HG02759 (cell line): Measurements from ENCODE around the gene CC2D1A.

Experiments used
- ATAC-seq: cut with Tn5 transposase; IDR thresholded peaks from one replicate; pipeline ENCODE4 v1.9.1; 2021; ENCODE audit warnings: mild to moderate bottlenecking, moderate library complexity; ENCODE audit not compliant: unreplicated experiment

Gene CC2D1A

DNA sequence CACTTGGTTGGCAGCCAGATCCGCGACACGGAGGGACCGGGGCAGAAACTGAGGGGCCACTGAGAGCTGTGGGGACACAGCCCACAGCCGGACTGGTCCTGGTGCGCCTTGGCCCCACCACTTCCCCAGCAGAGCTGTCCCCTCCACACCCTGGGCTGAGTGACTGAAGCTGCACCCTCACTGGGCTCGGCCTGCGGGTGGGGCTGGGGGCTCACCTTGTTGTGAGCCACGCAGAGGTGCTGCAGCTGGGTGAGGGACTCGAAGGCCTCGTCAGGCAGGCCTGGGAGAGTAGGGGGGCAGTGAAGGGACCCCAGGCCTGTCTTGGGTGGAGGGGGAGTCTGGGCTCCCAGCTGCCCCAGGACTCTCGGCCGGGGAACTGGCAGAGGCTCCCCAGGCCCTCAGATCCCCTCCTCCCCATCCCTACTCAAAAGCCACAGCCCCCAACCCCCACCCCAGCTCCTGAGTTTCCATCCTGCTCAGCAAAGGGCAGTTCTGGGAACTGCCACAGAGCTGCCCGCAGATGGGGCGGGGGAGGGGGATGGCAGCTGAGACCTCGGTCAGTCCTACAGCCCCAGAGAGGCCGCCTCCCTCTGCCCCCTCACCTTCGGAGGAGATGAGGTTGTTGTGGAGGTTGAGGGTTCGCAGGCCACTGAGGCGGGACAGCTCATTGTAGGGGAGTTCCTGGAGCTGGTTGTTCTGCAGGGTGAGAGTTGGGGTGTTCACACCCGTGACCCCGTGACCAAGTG lies 29.9 kb downstream of the CC2D1A start:
- ATAC-seq = no peak

- no peak for ATAC-seq
Observed at GRCh38 chr19:13937479-13938300, 31.7 kb downstream of the CC2D1A start.

DNA sequence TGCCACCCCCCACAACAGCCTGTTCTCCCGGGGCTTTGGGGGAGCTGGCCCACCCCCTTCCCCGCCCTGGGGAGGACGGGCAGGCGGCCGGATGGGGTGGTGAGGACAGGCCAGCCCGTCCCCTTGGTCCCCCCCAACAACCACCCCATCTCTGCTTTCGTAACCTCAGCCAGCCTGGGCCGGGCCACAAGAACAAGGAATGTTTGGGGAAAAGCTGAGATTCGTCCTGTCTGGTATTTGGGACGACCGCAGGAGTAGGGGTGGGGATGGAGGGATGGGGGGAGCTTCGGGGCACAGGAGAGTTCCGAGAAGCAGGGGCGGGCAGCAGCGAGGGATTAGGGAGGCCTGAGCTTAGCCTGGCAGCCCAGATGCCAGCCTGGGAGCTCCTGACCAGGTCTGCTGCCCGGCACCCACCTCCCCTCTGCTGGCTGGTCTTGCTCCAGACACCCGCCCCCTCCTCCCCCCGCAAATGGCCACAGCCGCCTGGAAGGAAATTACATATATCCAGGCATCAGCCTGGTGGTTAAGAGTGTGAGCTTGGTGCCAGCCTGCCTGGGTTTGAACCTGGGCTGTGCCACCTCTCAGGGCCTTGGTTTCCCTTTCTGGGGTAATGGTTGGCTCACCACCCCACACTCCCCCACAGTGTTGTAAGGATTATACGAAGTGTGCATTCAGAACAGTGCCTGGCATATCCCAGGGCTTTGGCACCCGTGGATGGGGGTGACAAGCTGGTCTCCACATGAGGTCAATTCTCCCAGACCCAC lies 32.5 kb downstream of the CC2D1A start, which contains the start of gene PODNL1:
Gene PODNL1 (minus strand): TSS at position 117 of the 764 bp plus-strand sequence. CDS start 236 bp downstream, outside the sequence.
- no peak for ATAC-seq

GRCh38 chr19:13942023-13942684 lies 36.2 kb downstream of the CC2D1A start:
- no peak for ATAC-seq

DNA sequence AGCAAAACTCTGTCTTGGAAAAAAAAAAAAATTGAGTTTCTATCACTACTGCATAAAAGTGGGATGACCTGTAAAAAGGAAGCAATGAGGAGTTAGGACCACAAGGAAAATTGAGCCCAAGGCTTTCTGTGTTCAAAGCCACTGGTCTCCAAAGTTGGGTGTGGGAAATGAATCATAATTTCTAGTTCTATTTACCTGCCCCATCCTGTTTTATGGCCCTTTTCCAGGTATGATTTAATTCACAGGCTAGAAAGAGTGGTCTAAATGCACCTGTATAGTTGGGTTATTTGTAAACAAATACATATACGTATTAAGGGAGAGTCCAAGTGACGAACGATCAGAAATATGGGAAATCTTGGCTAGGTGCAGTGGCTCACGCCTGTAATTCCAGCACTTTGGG lies 40.4 kb downstream of the CC2D1A start:
- no peak for ATAC-seq

DNA sequence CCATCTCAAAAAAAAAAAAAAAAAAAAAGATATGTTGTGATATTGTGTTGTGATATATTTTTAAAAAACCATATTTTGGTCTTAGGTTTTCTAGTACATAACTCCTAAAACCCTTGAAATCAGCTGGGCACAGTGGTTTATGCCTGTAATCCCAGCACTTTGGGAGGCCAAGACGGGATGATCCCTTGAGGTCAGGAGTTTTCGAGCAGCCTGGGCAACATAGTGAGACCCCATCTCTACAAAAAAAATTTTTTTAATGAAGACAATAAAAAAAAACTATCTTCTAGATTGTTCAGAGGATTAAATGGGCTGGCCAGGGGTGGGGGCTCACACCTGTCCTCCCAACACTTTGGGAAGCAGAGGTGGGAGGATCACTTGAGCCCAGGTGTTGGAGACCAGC lies 45.0 kb downstream of the CC2D1A start:
- ATAC-seq = no peak

- ATAC-seq = no peak
Observed at GRCh38 chr19:13951799-13952153, 45.8 kb downstream of the CC2D1A start.

- peak; percentile 98 for ATAC-seq
Observed at GRCh38 chr19:13952154-13952930, 46.3 kb downstream of the CC2D1A start, which contains the start of gene DCAF15. TSS of gene DCAF15 (plus strand) at chr19:13952509. CDS start at chr19:13952513, 4 bp downstream.

- no peak for ATAC-seq
Observed at GRCh38 chr19:13952931-13953531, 47.0 kb downstream of the CC2D1A start.

- no peak for ATAC-seq
Observed at GRCh38 chr19:13954185-13954584, 48.2 kb downstream of the CC2D1A start.

- ATAC-seq = no peak
Observed at GRCh38 chr19:13955662-13956364, 49.8 kb downstream of the CC2D1A start.

DNA sequence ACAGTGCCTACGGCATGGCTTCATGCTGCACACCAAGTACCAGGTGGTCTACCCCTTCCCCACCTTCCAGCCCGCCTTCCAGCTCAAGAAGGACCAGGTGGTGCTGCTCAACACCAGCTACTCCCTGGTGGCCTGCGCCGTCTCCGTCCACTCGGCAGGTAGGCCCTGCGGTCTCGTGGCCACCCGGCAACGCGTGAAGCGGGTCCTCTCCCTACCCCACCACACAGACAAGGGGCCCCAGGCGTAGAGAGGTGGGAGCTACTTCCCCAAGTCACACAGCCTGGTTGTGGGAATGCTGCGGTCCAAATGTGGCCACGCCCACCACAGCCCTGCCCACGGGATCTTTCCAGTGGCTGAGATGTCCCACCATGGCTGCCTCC lies 50.4 kb downstream of the CC2D1A start:
- ATAC-seq = no peak

DNA sequence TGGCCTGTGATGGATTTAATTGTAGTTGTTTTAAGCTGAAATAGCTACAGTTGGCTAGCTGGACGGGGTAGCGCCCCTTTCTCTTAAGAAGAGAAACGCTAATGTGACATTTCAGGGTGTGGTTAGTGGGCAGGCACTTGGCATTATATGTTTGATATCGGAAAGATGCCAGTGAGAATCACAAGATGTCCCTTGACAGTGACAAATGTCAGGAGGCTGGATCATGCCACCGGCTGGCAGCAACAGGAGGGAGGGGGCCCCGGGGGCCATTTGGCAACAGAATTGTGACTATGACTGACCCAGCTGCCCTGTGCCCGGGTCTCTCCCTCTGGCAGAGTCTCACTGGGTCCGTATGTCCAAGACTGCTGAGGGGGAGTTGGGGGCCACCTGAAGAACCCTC lies 51.0 kb downstream of the CC2D1A start:
- no peak for ATAC-seq

DNA sequence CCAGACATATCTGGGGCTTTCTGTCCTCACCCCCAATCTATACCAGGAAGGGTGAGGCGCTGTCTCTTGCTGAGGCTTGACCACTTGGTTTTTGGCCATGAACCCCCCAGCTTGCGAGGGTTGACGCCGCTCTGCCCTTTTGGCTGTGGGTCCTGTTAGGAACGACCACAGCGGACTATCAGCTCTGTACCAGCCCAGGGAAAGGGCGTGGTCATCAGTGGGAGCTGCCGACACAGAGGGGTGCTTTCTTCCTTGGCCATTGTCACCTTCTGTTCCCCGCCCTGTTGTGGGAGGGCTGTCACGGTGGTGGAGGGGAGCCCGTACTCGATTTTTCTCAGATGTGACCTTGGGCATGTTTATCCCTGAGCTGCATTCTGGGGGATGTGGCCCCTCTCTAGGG lies 52.0 kb downstream of the CC2D1A start:
- no peak for ATAC-seq

DNA sequence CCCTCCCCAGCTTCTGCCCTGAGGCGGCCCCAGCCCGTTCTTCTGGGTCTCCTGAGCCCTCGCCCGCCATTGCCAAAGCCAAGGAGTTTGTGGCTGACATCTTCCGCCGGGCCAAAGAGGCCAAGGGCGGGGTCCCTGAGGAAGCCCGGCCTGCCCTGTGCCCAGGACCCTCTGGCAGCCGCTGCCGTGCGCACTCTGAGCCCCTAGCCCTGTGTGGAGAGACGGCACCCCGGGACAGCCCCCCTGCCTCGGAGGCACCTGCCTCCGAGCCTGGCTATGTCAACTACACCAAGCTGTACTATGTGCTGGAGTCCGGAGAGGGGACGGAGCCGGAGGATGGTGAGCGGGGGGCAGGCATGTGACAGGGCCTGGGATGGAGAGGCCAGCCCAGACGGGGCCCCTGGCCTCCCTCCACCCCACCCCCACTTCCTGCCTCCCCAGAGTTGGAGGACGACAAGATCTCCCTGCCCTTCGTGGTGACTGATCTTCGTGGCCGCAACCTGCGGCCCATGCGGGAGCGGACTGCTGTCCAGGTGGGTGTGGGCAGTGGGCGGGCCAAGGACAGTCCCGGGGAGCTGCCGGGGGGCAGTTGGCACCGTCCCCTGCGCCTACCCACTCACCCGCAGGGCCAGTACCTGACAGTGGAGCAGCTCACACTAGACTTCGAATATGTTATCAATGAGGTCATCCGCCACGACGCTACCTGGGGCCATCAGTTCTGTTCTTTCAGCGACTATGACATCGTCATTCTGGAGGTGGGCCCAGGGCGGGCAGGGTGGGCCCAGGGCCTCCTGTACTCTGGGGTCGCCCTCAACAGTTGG lies 53.4 kb downstream of the CC2D1A start:
- ATAC-seq = no peak

DNA sequence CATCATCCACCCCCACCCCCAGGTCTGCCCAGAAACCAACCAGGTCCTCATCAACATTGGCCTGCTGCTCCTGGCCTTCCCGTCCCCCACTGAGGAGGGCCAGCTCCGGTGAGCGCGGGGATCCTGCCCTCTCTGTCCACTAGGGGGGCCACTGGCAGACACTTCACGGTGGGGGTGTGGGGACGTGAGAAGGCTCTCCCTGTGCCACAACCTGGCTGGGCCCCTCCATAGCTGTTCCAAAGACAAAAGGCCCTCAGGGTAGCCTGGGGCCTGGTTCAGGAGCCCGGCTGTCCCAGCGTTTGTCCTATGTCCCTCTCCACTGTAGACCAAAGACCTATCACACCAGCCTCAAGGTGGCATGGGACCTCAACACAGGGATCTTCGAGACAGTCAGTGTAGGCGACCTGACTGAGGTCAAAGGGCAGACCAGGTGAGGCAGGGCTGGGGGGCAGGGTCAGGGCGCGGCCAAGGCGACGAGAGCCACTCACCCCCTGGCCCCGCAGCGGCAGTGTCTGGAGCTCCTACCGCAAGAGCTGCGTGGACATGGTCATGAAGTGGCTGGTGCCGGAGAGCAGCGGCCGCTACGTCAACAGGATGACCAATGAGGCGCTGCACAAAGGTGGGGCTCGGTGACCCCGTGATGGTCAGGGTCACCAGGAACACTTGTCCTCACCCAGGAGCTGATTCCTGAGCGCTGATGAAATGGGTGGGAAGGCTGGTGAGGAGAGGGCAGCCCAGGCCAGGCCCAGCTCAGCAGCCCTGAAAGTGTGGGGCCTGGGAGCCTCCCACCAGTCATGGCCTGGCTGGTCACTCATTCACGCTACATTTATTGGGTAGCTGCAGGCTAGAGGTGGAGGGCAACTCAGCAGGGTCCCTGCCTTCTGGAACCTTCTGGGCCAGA lies 54.2 kb downstream of the CC2D1A start:
- ATAC-seq = no peak
